Neuronal stem cell (in vitro differentiated cells): ENCODE measurements around the gene PAN2. TPM values are rescaled to one million over a fixed set of nuclear protein-coding genes. Genes with fewer than 3 reads are reported as not detected.

Experiments
- DNase-seq: peaks from one replicate; pipeline ENCODE4 v3.0.0-alpha.2; 2013; ENCODE audit warnings: low spot score
- H2AFZ ChIP-seq: one replicate; pipeline ENCODE4 v1.6.1; 2013; ENCODE audit warnings: mild to moderate bottlenecking, low read length, inconsistent platforms
- H2AK5ac ChIP-seq: 2 replicates; pipeline ENCODE4 v1.6.1; 2013; ENCODE audit warnings: low read depth, mild to moderate bottlenecking, inconsistent platforms, low read length, moderate library complexity, mixed read lengths
- H2BK120ac ChIP-seq: 2 replicates; pipeline ENCODE4 v1.6.1; 2013; ENCODE audit warnings: low read depth, mild to moderate bottlenecking, inconsistent platforms, low read length, moderate library complexity, mixed read lengths
- H2BK12ac ChIP-seq: one replicate; pipeline ENCODE4 v1.6.1; 2013; ENCODE audit warnings: low read length, inconsistent platforms
- H2BK15ac ChIP-seq: 2 replicates; pipeline ENCODE4 v1.6.1; 2013; ENCODE audit warnings: mild to moderate bottlenecking, low read length, inconsistent platforms, mixed read lengths
- H2BK5ac ChIP-seq: one replicate; pipeline ENCODE4 v1.6.1; 2013; ENCODE audit warnings: inconsistent platforms, mild to moderate bottlenecking, low read length, moderate library complexity
- H3K14ac ChIP-seq: one replicate; pipeline ENCODE4 v1.6.1; 2013; ENCODE audit warnings: low read length, inconsistent platforms
- H3K18ac ChIP-seq: 2 replicates; pipeline ENCODE4 v1.6.1; 2013; ENCODE audit warnings: low read length, inconsistent platforms
- H3K23ac ChIP-seq: 2 replicates; pipeline ENCODE4 v1.6.1; 2013; ENCODE audit warnings: low read depth, mild to moderate bottlenecking, mixed read lengths, low read length, inconsistent platforms; ENCODE audit not compliant: poor library complexity
- H3K27ac ChIP-seq: replicated peaks from 3 replicates; pipeline ENCODE4 v1.5.1; 2013; ENCODE audit warnings: low read length, inconsistent platforms
- H3K27me3 ChIP-seq, 3 experiments: 2 replicates each; pipeline ENCODE4 v1.6.1; 2013; ENCODE audit warnings: low read length in 3 of 3, mild to moderate bottlenecking in 2 of 3, inconsistent platforms in 1 of 3, low read depth in 1 of 3, mixed read lengths in 1 of 3, moderate library complexity in 1 of 3; ENCODE audit not compliant: control insufficient read depth in 3 of 3, insufficient read depth in 3 of 3
- H3K36me3 ChIP-seq, 2 donors: replicated peaks in 1 of 2; 2 replicates each; pipeline ENCODE4 v1.6.1; 2013; ENCODE audit warnings: low read length in 2 of 2; ENCODE audit not compliant: control insufficient read depth in 2 of 2, insufficient read depth in 2 of 2
- H3K4ac ChIP-seq: 2 replicates; pipeline ENCODE4 v1.6.1; 2013; ENCODE audit warnings: inconsistent platforms, mild to moderate bottlenecking, low read length, moderate library complexity
- H3K4me1 ChIP-seq, 2 donors: 1 replicate in 1 of 2; 2 replicates in 1 of 2; pipeline ENCODE4 v1.6.1; 2013; ENCODE audit warnings: low read length in 2 of 2, low read depth in 1 of 2; ENCODE audit not compliant: control insufficient read depth in 2 of 2, insufficient read depth in 1 of 2
- H3K4me2 ChIP-seq: one replicate; pipeline ENCODE4 v1.6.1; 2013; ENCODE audit warnings: mild to moderate bottlenecking, low read length, inconsistent platforms; ENCODE audit not compliant: insufficient read depth, poor library complexity, severe bottlenecking
- H3K4me3 ChIP-seq, 2 donors: 2 replicates each; pipeline ENCODE4 v1.5.1; 2013; ENCODE audit warnings: low read length in 2 of 2, mild to moderate bottlenecking in 2 of 2, inconsistent platforms in 1 of 2, moderate library complexity in 1 of 2
- H3K79me1 ChIP-seq: one replicate; pipeline ENCODE4 v1.6.1; 2013; ENCODE audit warnings: low read depth, mild to moderate bottlenecking, inconsistent platforms, low read length, moderate library complexity
- H3K9ac ChIP-seq: one replicate; pipeline ENCODE4 v1.6.1; 2013; ENCODE audit warnings: mild to moderate bottlenecking, low read depth, low read length, inconsistent platforms; ENCODE audit not compliant: poor library complexity
- H3K9me3 ChIP-seq, 2 donors: replicated peaks in 1 of 2; 2 replicates each; pipeline versions ENCODE3 to v1.6.1; 2013; ENCODE audit warnings: low read length in 2 of 2, mild to moderate bottlenecking in 2 of 2, inconsistent platforms in 1 of 2, low read depth in 1 of 2, mixed read lengths in 1 of 2, moderate library complexity in 1 of 2; ENCODE audit not compliant: control insufficient read depth in 2 of 2, insufficient read depth in 1 of 2
- H4K8ac ChIP-seq: one replicate; pipeline ENCODE4 v1.6.1; 2013; ENCODE audit warnings: low read depth, mild to moderate bottlenecking, inconsistent platforms, low read length, moderate library complexity
- H4K91ac ChIP-seq: one replicate; pipeline ENCODE4 v1.6.1; 2013; ENCODE audit warnings: low read length, low read depth, mild to moderate bottlenecking, inconsistent platforms; ENCODE audit not compliant: poor library complexity
- WGBS, 2 donors: extraction: QIAGEN DNeasy Blood & Tissue Kit; methylation state at CpG; one replicate each; pipeline ENCODE4 v1.1.7; 2013; ENCODE audit warnings: missing lambda C conversion rate in 2 of 2, mixed read lengths in 1 of 2; ENCODE audit not compliant: insufficient read length in 2 of 2, insufficient replicate concordance in 1 of 2; ENCODE audit errors: extremely low coverage in 2 of 2; 5-methylcytosine and 5-hydroxymethylcytosine counted together
- small RNA-seq: library from polyadenylated mRNA; stranded (forward); fragments of <200 nt; extraction: miRNeasy Mini kit (QIAGEN cat#:217004); gene quantifications from one replicate; pipeline ENCODE3, GENCODE V24; 2013; ENCODE audit not compliant: insufficient read depth

The PAN2 gene

DNA sequence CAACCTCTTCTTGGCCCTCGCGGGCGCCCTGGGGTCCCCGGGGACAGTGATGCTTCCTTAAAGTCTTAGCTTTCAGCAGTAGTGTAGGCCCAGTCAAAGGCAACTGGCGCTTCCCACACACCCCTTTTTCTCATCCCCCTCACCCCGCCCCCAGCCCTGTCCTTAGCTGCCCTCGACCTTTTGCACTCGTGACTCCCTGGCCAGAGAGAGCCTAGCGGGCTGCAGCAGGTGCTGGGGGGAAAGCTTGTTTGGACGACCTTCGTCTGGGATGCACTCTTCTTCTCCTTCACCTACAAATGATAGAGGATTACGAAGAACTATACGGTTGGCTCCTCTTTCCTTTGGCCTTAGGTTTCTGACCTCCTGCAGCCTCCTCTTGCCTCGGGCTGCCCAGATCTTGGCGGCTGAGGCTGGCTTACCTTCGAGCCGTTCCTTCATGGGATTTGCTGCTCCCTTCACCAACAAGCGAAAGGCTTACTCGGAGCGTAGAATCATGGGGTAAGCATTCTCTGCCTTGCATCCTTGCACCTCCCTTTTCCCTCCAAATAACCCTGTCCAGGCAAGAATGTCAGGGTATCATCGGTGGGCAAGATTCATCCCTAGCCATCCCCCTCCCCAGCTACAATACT, 66.2 kb downstream of the PAN2 start:
- no peak overlapping the region for H2BK5ac ChIP-seq
- DNase-seq, result peak; percentile 12
- peak overlapping the region; percentile 79 to 90 for H3K4me3 ChIP-seq
- H3K23ac ChIP-seq, result peak overlapping the region; percentile 67
- no peak overlapping the region for H2AK5ac ChIP-seq
- no peak overlapping the region for H2BK12ac ChIP-seq
- WGBS, 2 donors, result no CpG with 5 or more reads among the region's 21 CpGs
- no peak overlapping the region for H3K4ac ChIP-seq
- H3K79me1 ChIP-seq, result peaks cover 2% of the 10 kb centered on the region
- no peak overlapping the region for H4K8ac ChIP-seq
- H3K36me3 ChIP-seq, result peaks cover 14 to 42% of the 10 kb centered on the region in 2 donors
- no peaks in the 10 kb centered on the region for H3K27me3 ChIP-seq
- peak overlapping the region; percentile 55 for H3K27ac ChIP-seq
- H3K4me2 ChIP-seq, result peak overlapping the region; percentile 71
- H4K91ac ChIP-seq, result no peak overlapping the region
- H3K9me3 ChIP-seq, result no peaks in the 10 kb centered on the region
- no peak overlapping the region for H2BK120ac ChIP-seq
- peaks cover 8% of the 10 kb centered on the region in 2 donors for H3K4me1 ChIP-seq
- H2BK15ac ChIP-seq, result peak overlapping the region; percentile 0
- H2AFZ ChIP-seq, result peak overlapping the region; percentile 100
- H3K9ac ChIP-seq, result peak overlapping the region; percentile 79
- peak overlapping the region; percentile 85 for H3K18ac ChIP-seq
- H3K14ac ChIP-seq, result no peak overlapping the region

DNA sequence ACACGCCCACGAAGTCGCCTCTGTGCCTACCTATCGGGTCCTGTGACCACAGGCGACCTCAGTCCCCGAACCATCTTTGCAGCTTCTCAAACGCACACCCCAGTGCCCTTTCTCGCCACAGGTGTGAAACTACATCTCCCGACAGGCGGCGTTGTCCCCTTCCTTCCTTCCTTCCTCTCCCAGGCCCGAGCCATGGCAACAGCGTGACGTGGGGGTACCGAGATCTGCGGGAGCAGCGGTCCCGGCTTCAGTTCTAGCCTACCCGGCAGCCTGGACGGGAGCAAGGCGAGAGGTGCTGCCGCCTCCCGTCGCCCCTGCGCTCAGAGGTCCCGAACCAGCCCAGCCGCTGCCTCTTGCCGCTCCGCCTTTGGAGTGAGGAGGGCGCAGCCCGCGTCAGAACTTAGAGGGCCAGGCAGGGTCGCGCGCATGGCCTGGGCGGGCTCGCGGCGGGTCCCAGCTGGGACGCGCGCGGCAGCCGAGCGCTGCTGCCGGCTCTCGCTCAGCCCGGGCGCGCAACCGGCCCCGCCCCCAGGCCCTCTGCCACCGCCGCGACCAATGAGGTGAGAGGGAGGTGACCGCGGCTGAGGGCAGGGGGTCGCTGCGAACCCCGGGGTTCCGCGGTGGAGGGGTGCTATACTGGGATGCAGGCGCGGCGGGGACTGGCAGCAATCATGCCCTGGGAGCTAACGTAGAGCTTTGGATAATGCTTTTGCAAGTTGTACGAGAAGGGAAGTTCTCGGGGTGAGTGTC, 66.9 kb downstream of the PAN2 start, which contains the start of gene COQ10A:
Gene COQ10A (plus strand): TSS at position 250 of the 750 bp plus-strand sequence. CDS start 177 bp downstream, at position 427.
- Histone ChIP-seq H2BK15ac (peak within 1 kb of the TSS; percentile 82), H3K36me3 (peaks cover 13 to 35% of the 10 kb centered on the region in 2 donors), H3K4me2 (peak within 1 kb of the TSS; percentile 71), H2BK120ac (peak within 1 kb of the TSS; percentile 65), H3K4me3 (peak within 1 kb of the TSS; percentile 79 to 90), H4K91ac (no peak within 1 kb of the TSS), H3K14ac (no peak within 1 kb of the TSS), H3K79me1 (peaks cover 2% of the 10 kb centered on the region), H2AK5ac (no peak within 1 kb of the TSS), H3K23ac (peak within 1 kb of the TSS; percentile 97), H2BK12ac (peak within 1 kb of the TSS; percentile 88), H3K4ac (no peak within 1 kb of the TSS), H3K27me3 (no peaks in the 10 kb centered on the region), H3K18ac (peak within 1 kb of the TSS; percentile 97), H3K9me3 (no peaks in the 10 kb centered on the region), H3K27ac (peak within 1 kb of the TSS; percentile 98), H2AFZ (peak within 1 kb of the TSS; percentile 100), H3K9ac (peak within 1 kb of the TSS; percentile 95), H4K8ac (no peak within 1 kb of the TSS), H2BK5ac (peak within 1 kb of the TSS; percentile 70), H3K4me1 (peaks cover 8% of the 10 kb centered on the region in 2 donors)
- WGBS, 2 donors, result no CpG with 5 or more reads among the region's 68 CpGs
- DNase-seq, result peak; percentile 87

Small RNA genes within 50 kb of the gene (small RNA-seq; reads per million reads assigned to genes)
- not detected for gene RNU7-40P
